RPMI8226 (cell line): ENCODE data around the gene PCNX3.
"Not testable (repeated sequence)": the region's sequence is repeated elsewhere in the genome, so short reads cannot be mapped to it uniquely, and the experiment has no call there.

Source experiments
- DNase-seq: peaks from one replicate; pipeline ENCODE4 v3.0.0-alpha.2; 2015

Gene PCNX3

DNA sequence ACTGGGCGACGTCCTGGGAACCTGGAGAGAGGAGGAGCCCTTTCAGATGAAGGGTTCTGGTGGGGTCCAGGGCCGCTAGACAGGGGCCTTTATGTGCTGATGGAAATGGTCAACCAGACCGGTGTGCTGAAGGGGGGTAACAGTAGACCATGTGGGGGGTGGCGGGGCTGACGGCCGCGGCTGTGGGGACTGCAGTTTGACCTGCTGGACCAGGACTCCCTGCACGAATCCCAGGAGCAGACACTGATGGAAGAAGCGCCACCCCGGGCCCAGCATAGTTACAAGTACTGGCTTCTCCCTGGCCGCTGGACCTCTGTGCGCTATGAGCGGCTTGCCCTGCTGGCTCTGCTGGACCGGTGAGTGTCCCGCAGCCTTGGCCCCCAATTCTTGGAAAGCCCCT, 6.4 kb downstream of the PCNX3 start:
- DNase-seq, result no peak

- DNase-seq, result no peak
Measured at GRCh38 chr11:65623177-65623576, 7.6 kb downstream of the PCNX3 start.

- DNase-seq, result no peak
Measured at GRCh38 chr11:65623852-65624616, 8.5 kb downstream of the PCNX3 start.

DNA sequence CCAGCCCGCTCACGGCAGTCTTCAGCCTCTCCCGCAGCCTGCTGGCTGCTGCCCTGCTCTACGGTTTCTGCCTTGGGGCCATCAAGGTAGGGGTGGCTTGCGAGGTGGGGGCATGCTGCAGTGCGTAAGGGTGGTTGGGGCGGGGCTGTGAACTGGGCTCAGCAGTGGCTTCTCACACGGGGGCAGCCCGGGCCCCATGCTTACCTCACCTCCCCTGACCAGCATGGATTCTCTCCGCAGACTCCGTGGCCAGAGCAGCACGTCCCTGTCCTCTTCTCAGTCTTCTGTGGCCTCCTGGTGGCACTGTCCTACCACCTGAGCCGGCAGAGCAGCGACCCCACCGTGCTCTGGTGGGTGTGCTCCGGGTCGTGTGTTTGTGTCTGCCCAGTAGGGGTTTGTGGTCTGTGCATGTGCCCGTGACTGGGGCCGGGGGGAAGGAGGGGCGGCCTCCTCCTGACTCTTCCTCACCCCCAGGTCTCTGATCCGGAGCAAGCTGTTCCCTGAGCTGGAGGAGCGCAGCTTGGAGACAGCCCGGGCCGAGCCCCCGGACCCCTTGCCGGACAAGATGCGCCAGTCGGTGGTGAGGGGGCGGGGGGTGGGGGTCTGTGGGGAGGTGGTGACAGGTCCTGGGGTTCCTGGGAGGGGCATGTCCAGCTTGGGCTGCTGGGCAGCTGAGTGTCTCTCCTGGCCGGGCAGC, 9.5 kb downstream of the PCNX3 start:
- no peak for DNase-seq

GRCh38 chr11:65625628-65626342, 10.2 kb downstream of the PCNX3 start:
- peak; percentile 52 for DNase-seq

DNA sequence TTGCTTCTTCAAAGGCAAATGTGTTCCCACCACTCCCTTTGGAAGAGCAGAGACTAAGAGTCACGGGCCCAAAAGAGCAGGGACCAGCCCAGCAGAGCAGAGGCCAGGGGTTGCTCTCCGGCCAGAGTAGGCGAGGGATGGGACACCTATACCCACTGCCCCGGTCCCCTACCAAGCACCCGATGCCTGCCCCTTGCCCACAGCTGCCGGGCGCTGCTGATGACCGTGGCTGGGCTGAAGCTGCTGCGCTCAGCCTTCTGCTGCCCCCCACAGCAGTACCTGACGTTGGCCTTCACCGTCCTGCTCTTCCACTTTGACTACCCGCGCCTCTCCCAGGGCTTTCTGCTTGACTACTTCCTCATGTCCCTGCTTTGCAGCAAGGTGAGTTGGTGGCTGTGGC, 11.6 kb downstream of the PCNX3 start:
- DNase-seq, result no peak

DNA sequence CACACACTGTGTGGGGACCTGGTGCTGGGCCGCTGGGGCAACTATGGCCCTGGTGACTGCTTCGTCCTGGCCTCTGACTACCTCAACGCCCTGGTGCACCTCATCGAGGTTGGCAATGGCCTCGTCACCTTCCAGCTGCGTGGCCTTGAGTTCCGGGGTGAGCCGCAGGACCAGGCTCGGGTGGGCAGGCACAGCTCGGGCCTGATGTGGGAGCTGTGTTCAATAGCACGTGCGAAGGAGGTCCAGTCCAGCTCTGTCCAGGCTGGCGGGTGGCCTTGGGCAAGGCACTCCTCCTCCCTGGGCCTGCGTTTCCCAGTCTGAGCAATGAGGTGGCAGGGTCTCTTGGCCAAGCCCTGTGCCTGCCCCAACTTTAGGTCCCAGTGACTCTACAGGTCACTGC, 14.0 kb downstream of the PCNX3 start:
- no peak for DNase-seq

- no peak for DNase-seq
Measured at GRCh38 chr11:65630215-65630614, 14.6 kb downstream of the PCNX3 start.

DNA sequence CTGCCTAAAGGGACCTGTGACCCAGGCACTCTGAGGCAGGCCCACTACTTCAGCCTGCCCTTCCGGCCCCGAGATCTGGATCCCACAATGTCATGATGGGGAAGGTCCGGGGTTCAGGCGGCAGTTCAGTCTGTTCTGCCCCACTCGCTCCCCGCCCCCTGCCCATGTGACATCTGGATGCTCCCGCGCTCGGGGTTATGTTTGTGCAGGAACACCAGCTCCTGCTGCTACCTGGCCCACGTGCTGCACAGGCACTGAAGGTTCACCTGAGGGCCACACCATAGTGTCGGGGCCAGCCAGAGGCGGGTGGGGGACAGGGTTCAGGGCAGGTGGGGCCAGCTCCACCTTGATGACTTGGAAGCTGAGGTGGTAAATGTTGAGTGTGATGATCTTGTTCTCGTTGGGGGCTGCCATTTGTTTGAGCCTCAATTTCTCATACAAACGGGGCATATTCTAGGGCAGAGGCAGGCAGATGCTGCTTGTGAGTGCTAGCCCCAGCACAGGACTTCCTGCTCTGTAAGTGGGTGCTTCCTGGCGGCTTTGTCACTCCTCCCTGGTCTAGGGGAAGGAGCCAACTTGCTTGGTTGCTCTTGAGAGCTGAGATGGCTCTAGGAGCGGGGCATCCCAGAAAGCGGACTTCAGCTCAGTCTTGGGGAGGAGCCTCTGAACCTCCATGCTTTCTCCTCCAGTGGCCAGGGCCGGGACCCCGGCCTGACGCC, 18.0 kb downstream of the PCNX3 start:
- DNase-seq, result no peak

DNA sequence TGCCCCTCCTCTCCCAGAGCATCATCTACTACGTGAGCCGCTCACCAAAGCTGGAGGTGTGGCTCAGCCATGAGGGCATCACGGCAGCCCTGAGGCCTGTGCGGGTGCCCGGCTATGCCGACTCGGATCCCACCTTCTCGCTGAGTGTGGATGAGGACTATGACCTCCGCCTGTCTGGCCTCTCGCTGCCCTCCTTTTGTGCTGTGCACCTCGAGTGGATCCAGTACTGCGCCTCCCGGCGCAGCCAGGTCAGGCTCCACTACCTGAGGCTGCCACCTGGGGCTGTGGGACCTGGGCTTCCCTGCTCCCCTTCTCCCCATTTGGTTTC, 18.5 kb downstream of the PCNX3 start:
- DNase-seq, result no peak

DNA sequence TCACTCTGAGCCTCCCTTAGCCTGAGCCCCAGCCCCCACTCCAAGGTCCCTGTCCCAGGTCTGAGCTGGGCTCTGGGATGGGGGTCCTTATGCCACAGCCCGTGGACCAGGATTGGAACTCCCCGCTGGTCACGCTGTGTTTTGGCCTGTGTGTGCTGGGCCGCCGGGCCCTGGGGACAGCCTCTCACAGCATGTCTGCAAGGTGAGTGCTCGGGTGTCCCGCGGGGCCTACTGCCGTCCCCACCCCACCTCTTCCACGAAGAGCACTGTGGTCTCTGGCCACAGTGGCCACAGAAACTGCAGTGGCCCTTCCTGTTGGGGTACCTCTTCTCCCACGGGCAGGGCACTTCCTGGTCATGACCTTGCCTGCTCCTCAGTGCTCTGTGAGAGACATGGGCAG, 18.9 kb downstream of the PCNX3 start:
- DNase-seq, result no peak

- no peak for DNase-seq
Measured at GRCh38 chr11:65634905-65635731, 19.5 kb downstream of the PCNX3 start.

DNA sequence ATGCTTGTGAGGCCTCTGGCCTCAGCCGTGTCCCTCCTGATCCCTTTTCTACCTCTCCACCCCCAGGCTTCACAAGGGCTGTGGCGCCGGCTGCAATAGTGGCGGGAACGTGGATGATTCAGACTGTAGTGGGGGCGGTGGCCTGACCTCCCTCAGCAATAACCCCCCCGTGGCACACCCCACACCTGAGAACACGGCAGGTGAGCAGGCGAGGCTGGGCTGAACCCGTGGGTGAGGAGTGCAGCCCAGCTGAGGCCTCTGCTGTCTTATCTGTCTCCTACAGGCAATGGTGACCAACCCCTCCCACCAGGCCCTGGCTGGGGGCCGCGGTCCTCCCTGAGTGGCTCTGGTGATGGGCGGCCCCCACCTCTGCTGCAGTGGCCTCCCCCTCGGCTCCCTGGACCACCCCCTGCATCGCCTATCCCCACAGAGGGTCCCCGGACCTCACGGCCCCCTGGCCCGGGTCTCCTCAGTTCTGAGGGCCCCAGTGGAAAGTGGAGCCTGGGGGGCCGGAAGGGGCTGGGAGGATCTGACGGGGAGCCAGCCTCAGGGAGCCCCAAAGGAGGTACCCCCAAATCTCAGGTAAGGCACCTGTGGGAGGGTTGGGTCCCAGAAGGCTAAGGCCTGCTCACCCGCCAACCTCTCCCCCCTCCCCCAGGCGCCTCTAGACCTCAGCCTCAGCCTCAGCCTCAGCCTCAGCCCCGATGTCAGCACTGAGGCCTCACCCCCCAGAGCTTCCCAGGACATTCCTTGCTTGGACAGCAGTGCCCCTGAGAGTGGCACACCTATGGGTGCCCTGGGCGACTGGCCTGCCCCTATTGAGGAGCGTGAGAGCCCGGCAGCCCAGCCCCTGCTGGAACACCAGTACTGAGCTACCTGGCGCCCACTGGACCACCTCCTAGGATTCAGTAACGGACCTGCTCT, 20.8 kb downstream of the PCNX3 start:
- no peak for DNase-seq

DNA sequence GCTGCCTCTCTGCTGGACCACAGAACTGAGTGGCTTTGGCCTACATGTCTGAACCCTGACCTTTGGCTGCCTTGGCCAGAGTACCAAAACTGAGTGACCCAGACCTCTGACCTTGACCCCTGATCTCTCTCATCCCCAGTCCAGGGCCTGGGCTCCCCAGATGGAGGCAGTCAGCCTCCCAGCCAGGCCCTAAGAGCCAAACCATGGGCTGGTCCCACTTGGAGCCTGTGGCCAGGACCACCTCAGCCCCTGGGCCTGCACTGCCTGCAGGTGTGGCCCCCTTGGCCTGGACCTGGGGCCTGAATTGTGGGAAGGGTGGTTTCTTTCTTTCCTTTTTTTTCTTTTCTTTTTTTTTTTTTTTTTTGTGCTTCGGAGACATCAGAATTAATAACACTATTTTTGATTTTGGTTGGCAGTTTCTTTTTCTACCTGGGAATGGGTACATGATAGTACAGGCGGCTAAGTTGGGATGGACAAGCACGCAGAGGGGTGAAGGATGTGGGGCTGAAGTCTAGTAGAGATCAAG, 21.5 kb downstream of the PCNX3 start:
- DNase-seq, result no peak

DNA sequence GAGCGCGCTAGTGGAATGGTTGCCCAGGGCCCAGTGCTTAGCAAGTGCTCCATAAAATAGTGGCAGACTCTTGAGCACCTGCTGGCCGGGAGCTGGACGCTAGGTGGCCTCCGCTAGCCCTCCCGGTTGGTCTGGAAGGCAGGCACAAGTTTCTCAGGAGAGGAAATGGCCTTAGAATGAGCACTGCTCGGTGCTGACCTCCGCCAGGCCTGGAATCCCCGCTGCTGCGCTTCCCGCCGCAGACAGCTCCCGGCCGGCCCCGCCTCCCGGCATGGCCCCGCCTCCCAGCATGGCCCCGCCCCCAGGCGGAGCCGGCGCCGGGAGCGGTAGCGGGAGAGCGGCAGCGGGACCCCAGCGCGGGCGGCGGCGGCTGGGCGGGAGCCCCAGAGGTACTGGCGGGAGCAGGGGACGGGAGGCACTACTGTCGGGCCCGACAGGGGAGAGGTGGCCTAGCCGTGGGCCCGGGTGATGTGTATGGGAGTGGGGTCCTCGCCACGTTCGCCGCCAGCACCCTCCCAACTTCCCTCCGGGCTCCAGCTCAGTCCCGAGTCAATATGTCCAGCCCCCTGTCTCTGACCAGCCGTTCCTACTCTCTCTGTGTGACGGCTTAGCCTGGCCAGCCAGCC, 22.3 kb downstream of the PCNX3 start, which contains the start of gene SIPA1:
TSS of gene SIPA1 (plus strand) at position 308 of the 626 bp plus-strand sequence. CDS start 2,821 bp downstream, outside the sequence.
- peak; percentile 90 for DNase-seq

GRCh38 chr11:65639228-65639597, 23.6 kb downstream of the PCNX3 start:
- DNase-seq, result not testable (repeated sequence)

GRCh38 chr11:65639623-65640482, 24.3 kb downstream of the PCNX3 start:
- no peak for DNase-seq

- no peak for DNase-seq
Measured at GRCh38 chr11:65640483-65641296, 25.1 kb downstream of the PCNX3 start.
